HG03095 (cell line): ENCODE results near the gene STK4.
A peak's percentile ranks its signal among the peaks of the same experiment; 100 is the strongest.

ENCODE experiments used
- ATAC-seq: cut with Tn5 transposase; IDR thresholded peaks from one replicate; pipeline ENCODE4 v1.9.1; 2021; ENCODE audit warnings: moderate library complexity; ENCODE audit not compliant: unreplicated experiment

Gene STK4

DNA sequence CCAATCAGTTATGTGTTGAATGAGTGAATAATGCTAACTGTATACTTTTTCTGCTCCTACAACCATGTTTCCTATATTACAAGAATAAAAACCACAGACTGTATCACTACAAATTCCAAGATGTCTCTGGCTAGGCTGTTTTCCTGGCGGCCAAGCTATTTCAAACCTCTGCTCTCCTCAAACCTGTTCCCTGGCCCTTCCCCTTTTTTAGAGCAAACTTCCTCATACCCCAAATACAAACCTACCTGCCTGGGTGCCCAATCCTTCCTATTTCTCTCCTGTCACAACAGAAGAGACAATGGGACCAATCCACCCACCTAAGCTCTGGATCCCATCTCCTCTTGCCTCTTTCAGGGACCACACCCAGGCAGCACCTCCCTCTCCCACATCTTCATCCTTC lies 13.6 kb upstream of the STK4 start:
- ATAC-seq, result no peak

DNA sequence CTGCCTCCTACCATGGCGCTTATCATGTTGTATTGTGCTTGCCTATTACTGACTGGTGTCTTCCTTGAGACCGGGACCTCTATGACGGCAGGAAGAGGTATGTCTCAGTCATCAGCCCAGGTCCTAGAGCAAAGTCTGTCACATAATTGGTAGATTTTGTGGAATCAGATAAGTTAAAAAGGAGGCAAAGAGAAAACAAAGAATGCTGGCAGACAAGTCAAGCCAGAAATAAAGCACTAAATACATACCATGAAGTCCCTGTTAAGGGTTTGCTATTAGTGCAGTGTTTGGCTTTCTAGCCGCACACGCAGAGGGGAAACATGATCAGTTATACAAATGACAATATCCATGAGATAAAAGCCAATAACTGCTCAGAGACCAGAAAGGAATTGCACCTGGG lies 12.1 kb upstream of the STK4 start:
- no peak for ATAC-seq

DNA sequence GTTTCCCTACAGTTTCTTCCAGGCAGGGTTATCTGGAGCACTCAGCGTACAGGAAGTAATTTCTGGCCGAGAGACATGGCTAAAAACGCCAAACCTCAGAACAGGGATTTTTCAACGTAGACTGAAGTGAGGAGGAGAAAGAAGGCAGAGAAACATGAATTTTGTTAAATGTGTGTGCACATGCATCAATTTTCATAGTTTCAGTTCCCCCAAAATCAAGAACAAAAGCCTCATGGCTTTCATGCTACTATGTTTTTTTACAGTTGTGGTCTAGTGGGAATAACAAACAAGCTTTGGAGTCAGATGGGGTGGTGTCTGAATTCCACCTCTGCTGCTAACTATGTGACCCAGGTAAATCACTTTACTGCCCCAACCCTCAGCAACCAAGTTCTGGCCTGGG lies 11.0 kb upstream of the STK4 start:
- no peak for ATAC-seq

DNA sequence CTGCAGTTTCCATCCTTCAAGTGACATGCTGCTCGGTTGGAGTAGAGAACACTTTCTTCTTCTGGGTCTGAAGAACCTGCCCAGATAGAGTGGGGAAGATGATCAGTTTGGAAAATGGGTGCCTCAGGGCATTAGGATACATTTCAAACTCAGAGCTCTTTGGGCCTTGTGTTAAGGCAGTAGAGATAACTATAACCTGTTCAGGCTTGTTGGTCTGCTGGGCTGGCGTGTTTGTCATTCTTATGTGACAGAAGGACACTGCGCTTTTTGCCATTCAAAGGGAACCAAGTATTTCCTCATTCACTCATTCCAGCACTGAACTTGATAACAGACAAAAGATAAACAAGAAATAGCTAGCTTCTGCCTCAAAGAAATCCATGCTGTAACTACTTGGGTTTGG lies 9.9 kb upstream of the STK4 start:
- ATAC-seq, result no peak

DNA sequence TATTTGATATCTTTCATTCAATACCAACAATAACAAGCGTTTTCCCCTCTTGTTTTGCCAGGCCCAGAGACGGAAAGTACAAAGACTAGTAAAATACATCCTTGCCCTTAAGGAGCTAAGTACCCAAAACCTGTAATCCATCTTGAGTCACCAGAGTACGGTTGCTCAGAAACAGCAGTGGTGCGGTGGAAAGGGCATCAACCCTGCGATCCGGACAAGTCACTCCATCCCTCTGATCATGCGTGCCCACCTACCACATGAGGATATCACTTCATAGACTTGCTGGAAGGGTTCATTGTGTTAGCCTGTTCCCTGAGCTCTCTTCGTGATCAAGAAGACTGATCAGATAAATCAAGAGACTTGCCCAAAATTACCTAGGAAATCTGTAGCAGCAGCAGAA lies 8.0 kb upstream of the STK4 start:
- no peak for ATAC-seq

DNA sequence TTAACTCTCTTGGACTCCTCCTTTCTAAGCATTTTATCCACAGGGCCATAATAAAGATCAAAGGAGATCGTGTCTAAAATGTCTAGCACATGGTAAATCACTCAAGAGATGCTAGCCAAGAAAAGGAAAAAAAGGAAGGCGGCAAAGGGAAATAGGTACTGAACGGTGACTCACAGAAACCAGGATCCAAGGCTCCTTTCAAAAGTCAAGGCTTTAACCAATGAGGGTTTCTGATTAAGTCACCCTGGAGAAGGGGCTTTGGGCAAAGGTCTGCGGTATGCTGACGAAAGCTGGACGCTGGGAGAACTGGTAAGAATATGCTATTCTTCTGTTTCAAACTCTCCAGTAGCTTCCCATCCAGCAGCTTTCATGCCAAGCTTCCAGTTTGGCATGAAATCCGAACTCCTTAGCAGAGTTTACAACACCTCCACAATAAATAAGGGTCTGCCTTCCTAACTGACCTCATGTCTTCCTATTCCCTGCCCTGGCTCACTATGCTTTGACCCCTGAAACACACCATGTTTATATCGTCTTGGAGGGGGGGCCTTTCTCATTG lies 7.2 kb upstream of the STK4 start:
- ATAC-seq, result no peak

DNA sequence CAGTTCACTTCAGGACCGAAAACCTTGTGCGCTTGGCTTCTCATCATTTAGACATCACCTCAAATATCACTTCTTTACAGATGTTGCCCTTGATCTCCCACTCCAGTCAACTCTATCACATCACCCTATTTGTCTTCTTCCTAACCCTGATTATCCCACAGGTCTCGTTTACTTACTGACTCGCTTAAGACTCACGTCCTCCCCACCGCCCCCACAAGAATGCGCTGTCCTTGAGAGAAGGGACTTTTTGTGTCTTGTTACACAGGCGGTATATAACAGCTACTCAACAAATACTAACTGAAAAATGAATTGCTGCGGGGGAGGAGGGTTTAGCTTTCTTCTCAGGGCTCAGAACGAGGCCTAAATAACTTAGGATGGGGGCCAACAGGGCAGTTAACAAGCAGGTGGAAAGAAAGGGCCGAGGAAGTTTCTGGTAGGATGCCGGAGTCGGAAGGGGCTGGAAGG lies 6.6 kb upstream of the STK4 start:
- ATAC-seq, result peak; percentile 24

DNA sequence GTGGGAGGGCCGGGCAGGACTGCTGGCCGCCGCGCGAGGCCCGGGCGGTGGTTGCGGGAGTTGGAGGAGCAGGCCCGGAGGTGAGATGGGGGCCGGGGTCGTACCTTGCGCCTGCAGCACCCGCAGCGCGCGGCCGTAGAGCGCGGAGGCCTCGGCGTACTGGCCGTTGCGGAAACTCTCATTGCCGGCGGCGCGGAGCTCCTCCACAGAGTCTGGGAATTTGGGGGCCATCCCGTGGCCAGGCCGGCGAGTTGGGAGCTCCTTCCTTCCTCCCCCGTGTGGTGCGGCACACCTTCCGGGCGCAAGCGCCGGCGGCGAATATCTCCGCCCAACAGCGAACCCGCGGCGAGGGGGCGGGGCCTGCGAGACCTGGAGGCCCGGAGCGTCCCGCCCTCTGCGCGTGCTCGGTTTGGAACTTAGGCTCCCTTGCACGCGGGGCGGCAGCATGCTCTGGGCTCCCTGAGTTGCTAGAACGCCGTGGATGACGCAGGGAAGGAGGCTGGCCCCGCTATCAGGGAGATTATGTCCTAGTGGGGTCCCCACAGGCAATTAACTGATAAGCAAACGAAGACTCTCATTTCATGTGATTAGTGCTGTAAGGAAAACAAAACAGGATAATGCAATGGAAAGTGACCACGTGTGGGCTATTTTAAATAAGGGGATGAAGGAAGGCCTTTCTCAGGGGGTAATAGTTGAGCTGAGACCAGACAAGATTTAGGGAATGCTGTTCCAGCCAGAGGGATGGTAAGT lies 6.0 kb upstream of the STK4 start, which contains the start of gene TOMM34:
TSS of gene TOMM34 (minus strand) at position 295 of the 750 bp plus-strand sequence. CDS start at position 231, 64 bp downstream.
- ATAC-seq, result peak; percentile 72

DNA sequence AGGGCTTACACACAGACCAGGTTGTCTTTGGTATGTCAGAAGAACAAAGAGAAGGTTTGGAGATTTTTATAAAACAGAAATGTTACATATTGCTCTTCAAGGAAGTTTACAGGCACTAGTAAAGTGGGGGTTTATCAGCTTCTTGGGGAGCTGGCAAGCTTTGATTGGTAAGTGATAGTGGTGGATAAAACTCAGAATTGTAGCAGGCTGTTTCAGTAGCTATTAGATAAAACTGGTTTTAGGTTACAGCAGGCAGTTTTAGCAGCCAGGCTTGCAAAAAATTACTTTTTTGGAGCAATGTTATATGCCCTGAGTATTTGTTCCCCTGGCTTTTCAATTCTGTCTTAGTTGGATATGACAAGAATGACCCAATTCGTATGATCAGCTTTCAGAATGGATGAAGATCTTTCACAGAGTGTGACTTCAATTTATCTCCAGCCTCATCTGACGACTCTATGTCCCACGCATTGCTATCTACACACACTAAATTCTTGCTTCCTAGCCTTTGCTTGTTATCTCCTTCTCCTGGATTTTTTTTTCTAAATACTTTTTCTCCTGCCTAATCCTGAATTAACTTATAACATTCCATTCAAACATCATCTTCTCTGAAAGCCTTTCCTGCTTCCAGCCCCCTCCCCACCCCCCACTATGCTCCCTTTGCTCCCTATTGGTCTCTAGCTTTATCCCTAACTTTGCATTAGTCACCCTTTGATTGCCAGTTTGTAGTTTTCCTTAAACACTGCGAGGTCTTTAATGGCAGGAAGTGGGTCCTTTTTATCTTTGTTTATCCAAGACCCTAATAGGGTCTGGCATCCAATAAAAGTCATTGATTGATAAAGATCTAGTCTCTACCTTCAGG lies 5.1 kb upstream of the STK4 start:
- no peak for ATAC-seq

DNA sequence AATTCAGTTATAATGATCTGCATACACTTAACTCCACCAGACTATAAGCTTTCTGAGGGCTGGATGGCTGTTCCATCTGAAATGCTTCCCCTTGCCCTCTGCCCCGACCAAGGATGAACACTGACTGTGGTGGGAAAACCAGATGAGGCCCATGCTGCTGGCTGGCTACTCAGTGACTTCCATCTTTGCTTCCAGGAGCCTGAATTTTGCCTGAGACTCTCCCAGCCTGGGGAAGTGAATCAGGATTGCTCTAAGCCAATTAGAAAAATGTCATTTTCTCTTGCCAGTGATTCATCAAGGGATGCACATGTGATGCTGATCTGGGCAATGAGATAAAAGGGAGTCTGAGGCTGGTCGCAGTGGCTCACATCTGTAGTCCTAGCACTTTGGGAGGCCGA lies 4.4 kb upstream of the STK4 start:
- no peak for ATAC-seq

DNA sequence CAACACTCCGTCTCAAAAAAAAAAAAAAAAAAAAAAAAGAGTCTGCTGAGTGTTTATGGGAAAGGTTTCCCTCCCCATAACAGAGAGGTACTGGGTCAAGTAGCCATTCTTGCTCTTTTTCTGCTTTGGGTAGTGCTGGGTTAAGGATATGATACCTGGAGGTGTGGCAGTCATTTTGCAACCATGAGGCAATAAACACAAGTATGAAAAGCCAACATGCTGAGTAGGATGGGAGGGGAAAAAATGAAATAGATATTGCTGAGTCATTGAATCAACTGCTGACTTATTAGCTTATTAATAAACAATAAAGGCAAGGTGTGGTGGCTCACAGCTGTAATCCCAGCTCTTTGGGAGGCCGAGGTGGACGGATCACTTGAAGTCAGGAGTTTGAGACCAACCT lies 3.8 kb upstream of the STK4 start:
- no peak for ATAC-seq

DNA sequence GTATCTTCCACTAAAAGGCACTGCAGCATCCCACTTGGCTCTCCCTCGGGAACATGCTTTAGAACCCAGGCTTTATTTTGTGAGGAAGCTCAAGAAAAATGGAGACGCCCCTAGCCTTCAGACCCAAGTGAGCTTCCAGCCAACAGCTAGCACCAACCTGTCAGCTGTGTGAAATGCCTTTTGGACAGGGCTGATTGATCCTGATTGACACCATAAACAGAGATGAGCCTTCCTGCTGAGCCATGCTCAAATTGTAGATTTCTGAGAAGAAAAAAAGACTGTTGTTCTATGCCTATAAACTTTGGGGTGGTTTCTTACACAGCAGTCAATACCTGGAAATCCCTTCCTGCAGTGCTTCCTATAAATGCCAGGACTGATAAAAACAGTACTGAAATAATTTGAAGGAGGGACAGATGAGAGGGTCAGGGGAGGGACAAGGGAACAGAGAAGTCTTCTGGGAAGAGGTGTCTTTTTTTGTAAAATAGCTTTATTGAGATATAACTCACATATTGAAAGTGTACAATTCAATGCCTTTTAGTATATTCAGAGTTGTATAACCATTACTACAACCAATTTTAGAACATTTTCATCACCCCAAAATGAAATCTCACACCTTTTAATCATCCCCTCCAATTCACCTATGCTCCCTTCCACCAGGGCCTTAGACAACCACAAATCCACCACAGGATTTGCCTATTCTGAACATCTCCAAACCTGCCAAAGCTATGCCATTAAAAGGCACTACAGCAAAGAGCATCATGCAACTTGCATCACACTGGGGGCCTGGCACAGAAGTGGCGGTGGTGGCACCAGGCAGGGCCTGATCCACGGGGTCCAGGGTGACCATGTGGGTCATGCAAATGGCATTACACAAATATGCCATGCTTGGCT lies 2.7 kb upstream of the STK4 start:
- ATAC-seq, result no peak

DNA sequence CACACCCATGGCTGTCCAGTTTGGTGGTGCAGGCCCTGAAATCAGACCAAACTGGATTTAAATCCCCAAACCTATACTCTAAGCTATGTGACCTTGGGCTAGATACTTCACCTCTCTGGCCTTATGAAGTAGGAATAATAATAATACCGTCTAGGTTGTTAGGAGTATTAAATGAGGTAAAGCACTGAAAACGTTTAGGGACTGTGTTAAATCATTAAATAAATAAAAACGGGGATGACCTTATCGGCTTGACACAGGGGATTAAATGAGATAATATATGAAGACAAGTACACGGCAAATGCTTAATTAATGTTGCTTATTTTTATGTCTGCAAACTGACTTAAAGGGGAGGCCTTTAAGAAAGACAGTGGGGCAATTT lies 672 bp upstream of the STK4 start:
- ATAC-seq, result no peak

DNA sequence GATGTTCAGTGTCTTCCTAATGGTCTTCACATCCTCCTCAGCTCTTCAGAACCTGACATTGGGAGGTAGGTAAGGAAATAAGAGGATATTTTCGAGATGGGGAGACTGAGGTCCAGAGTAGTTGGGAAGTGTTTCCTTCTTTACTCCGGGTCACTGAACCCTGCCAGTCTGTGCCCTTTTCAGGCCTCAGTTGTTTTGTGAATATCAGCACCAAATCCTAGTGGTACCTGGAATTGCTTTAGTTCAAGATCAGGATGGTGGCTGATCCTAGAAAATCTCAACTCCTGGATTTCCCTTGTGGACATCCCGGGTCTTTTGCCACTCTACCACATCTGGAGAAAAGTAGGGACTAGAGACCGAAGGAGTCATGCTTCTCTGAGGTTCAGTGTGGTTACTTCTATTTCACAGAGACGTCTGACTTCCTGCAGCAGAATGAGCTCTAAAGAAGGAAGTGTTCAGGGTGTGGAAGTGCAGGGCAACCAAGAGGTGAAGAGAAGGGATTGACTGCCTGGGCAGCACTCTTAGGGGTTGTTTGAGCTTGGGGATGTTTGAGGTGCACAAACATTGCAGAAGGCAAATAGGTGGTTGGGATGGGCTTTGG lies 995 bp downstream of the STK4 start:
- no peak for ATAC-seq

DNA sequence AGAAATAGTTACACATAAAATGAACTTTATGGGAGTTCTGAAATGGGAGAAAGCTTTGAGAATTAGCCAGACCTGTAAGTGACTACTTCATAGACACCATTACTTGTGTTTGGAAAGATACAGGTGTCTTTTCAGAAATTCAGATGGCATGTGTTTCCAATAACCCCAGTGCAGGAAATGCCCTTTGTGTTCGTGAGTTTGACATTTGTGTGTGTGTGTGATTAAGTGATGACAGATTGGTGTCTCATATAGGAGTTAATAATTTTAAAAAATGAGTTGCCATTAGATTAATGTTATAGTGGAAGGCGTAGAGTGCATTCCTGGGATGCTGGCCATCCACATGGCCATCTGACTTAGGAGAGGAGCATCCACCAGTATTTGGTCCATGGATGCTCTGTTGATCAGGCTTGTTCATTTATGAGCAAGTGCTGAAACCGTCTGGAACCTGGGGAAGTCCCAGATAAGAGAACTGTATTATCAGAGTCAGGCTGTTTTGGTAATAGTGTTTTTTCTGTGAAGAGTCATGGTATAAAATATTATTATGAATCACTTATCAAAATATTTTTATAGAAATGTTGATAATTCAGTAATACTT lies 3.1 kb downstream of the STK4 start:
- no peak for ATAC-seq

DNA sequence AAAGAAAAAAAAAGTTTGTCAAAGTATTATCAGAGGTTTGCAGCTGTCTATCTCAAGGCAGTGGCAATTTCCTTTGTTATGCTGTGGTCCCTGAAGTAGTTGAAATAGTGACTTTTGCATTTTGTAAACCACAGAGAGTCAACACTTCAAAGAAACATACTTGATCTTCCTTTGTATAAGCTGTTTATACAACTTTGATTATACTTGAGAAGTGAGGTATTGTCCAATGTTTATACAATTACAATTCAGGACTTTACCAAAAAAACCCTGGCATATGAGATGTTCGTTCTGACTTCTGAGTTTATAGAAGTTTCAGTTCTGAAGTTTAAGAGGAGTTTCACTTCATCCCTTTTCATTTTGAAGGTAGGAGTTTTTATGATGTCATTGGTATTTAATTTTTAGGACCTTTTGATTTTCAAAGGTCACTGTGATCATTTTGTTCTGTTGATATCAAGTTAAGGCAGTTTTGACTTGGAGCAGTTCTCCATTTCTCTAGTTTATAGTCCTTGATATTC lies 4.0 kb downstream of the STK4 start:
- no peak for ATAC-seq

DNA sequence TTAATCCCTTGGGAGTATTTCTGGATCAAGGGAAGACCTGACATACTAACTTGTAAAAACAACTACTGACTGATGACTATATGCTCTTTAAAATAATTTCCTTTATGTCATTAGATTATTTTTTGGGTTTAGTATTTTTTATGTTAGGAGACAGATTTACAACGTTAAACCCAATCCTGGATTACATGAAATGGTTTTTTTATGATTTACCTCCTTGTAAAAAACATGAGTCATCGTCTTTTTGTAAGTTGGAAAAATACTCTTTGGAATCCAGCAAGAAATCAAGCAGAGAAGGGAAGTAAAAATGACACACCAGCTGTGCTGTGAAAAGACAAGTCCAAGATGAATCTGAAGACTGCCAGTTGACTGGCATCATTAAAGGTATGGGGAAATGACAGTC lies 6.7 kb downstream of the STK4 start:
- no peak for ATAC-seq

DNA sequence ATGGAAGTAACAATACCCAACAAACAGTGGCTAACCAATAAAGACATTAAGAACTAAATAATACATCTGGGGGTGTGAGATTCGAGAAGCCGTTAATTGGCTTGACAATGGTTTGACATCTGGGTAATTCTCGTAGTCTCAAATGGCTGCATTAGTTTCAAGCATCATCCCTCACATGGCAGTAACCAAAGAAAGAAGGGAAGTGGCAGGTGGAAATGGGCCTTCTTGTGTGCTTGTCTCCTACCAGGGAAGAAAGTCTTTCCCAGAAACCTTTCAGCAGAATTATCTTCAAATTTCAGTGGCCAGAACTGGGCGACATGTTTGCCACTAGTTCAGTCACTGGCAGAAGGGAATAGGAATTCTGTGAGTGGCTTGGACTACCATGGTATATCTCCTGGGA lies 10.4 kb downstream of the STK4 start:
- ATAC-seq, result no peak

DNA sequence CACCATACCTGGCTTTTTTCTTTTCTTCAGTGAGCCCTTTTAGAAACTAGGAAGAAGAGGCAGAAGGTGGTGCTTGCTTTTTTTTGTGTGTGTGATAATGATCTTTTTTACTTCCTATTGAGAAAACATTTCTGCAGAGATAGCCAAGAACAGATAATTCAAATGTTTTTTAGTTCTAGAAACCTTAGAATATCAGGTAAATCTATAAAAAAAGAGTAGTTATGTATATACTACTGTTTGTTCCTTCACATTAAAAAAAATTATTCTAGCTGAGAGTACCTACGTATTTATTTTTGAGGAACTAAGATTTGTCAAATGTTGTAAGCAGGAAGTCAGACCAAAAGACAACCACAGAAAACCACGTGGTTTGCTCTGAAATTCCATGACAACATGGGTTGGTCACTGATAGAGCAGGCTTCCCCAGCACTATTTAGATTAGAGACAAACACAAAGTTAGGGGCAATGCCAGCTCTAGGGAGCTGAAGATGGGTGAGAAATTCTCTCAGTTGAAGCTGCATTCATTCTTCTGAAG lies 12.8 kb downstream of the STK4 start:
- peak; percentile 91 for ATAC-seq
